Measurements from ENCODE around the gene AGTPBP1. TPM values are rescaled to one million over a fixed set of nuclear protein-coding genes. Genes with fewer than 3 reads are reported as not detected.
A peak's percentile ranks its signal among the peaks of the same experiment; 100 is the strongest.
"Not testable (repeated sequence)": the region's sequence is repeated elsewhere in the genome, so short reads cannot be mapped to it uniquely, and the experiment has no call there.

AGTPBP1 gene
- 38.0 TPM for total RNA-seq

GRCh38 chr9:85741875-85742596 lies at the start of gene AGTPBP1:
Gene AGTPBP1, minus strand, starts transcription at chr9:85741954. Its CDS starts 29,421 bp downstream, at chr9:85712533.
- peak; percentile 97 for DNase-seq

GRCh38 chr9:85786116-85786515 lies 44.4 kb upstream of the AGTPBP1 start:
- DNase-seq, result not testable (repeated sequence)

GRCh38 chr9:85773844-85774243 lies 32.1 kb upstream of the AGTPBP1 start:
- DNase-seq, result not testable (repeated sequence)

GRCh38 chr9:85761802-85762201 lies 20.0 kb upstream of the AGTPBP1 start:
- DNase-seq, result not testable (repeated sequence)

- not testable (repeated sequence) for DNase-seq
These were observed 16.0 kb upstream of the AGTPBP1 start for GRCh38 chr9:85757716-85758115.

- not testable (repeated sequence) for DNase-seq
These were observed 14.5 kb upstream of the AGTPBP1 start for GRCh38 chr9:85756216-85756615.

- DNase-seq, result no peak
These were observed 4.6 kb upstream of the AGTPBP1 start for GRCh38 chr9:85746309-85746708.

GRCh38 chr9:85745203-85745602 lies 3.4 kb upstream of the AGTPBP1 start:
- no peak for DNase-seq

- DNase-seq, result no peak
These were observed 2.7 kb upstream of the AGTPBP1 start for GRCh38 chr9:85744480-85744879.

GRCh38 chr9:85743275-85744128 lies 1.7 kb upstream of the AGTPBP1 start:
- no peak for DNase-seq

- no peak for DNase-seq
These were observed 813 bp upstream of the AGTPBP1 start for GRCh38 chr9:85742597-85742936.

- peak; percentile 51 for DNase-seq
These were observed 469 bp downstream of the AGTPBP1 start for GRCh38 chr9:85741095-85741874.

- DNase-seq, result no peak
These were observed 1.0 kb downstream of the AGTPBP1 start for GRCh38 chr9:85740787-85741094.

- DNase-seq, result no peak
These were observed 3.2 kb downstream of the AGTPBP1 start for GRCh38 chr9:85738509-85738908.

GRCh38 chr9:85737671-85738070 lies 4.1 kb downstream of the AGTPBP1 start:
- DNase-seq, result no peak

- DNase-seq, result no peak
These were observed 10.7 kb downstream of the AGTPBP1 start for GRCh38 chr9:85730916-85731630.

GRCh38 chr9:85729882-85730281 lies 11.9 kb downstream of the AGTPBP1 start:
- no peak for DNase-seq

GRCh38 chr9:85727500-85727899 lies 14.3 kb downstream of the AGTPBP1 start:
- DNase-seq, result no peak

- no peak for DNase-seq
These were observed 15.0 kb downstream of the AGTPBP1 start for GRCh38 chr9:85726737-85727136.

GRCh38 chr9:85723215-85723614 lies 18.5 kb downstream of the AGTPBP1 start:
- DNase-seq, result no peak

GRCh38 chr9:85719411-85719810 lies 22.3 kb downstream of the AGTPBP1 start:
- not testable (repeated sequence) for DNase-seq

- DNase-seq, result not testable (repeated sequence)
These were observed 23.9 kb downstream of the AGTPBP1 start for GRCh38 chr9:85717818-85718217.

Measured in tongue (tissue), 2 donors.